Liver (tissue), 9 donors: ENCODE results near the gene AEBP2. TPM values are rescaled to one million over a fixed set of nuclear protein-coding genes. Genes with fewer than 3 reads are reported as not detected.

Experiments
- DNase-seq: peaks from one replicate; pipeline ENCODE4 v3.0.0-alpha.2; 2017; ENCODE audit warnings: low spot score
- H3K27ac ChIP-seq, 2 donors: one replicate each; pipeline ENCODE4 v1.7.0; 2013; ENCODE audit warnings: inconsistent platforms in 2 of 2, low read length in 2 of 2, control low read depth in 1 of 2, low read depth in 1 of 2, mild to moderate bottlenecking in 1 of 2
- H3K27me3 ChIP-seq, 4 donors: one replicate each; pipeline versions ENCODE4 v1.6.1 to v1.7.0; 2013; ENCODE audit warnings: low read length in 3 of 4, inconsistent platforms in 1 of 4, mild to moderate bottlenecking in 1 of 4, moderate library complexity in 1 of 4; ENCODE audit not compliant: control insufficient read depth in 4 of 4, insufficient read depth in 4 of 4
- H3K36me3 ChIP-seq, 4 donors: one replicate each; pipeline versions ENCODE4 v1.6.1 to v1.7.0; 2013; ENCODE audit warnings: low read length in 3 of 4, mild to moderate bottlenecking in 3 of 4, low read depth in 1 of 4, moderate library complexity in 1 of 4; ENCODE audit not compliant: control insufficient read depth in 4 of 4, insufficient read depth in 3 of 4
- H3K4me1 ChIP-seq, 4 donors: one replicate each; pipeline versions ENCODE4 v1.6.1 to v1.7.0; 2013; ENCODE audit warnings: low read length in 3 of 4, mild to moderate bottlenecking in 3 of 4, moderate library complexity in 1 of 4; ENCODE audit not compliant: control insufficient read depth in 4 of 4, insufficient read depth in 4 of 4
- H3K4me3 ChIP-seq, 3 donors: one replicate each; pipeline versions ENCODE4 v1.6.1 to v1.7.0; 2013; ENCODE audit warnings: low read length in 3 of 3, control low read depth in 1 of 3, low read depth in 1 of 3, mild to moderate bottlenecking in 1 of 3
- H3K9ac ChIP-seq, 2 donors: one replicate each; pipeline ENCODE4 v1.7.0; 2013; ENCODE audit warnings: low read length in 2 of 2, mild to moderate bottlenecking in 2 of 2, moderate library complexity in 2 of 2, control low read depth in 1 of 2, low read depth in 1 of 2
- H3K9me3 ChIP-seq, 4 donors: one replicate each; pipeline versions ENCODE4 v1.6.1 to v1.7.0; 2013; ENCODE audit warnings: low read length in 3 of 4; ENCODE audit not compliant: control insufficient read depth in 4 of 4
- EGR1 ChIP-seq, 2 donors: IDR thresholded peaks; 2 replicates each; pipeline ENCODE4 v1.6.1; 2016 to 2018; ENCODE audit warnings: antibody characterized with exemption in 2 of 2, low read depth in 2 of 2
- FOXA1 ChIP-seq: IDR thresholded peaks from 2 replicates; pipeline ENCODE4 v1.6.1; 2016; ENCODE audit warnings: antibody characterized with exemption
- FOXA2 ChIP-seq: IDR thresholded peaks from 2 replicates; pipeline ENCODE4 v1.6.1; 2016; ENCODE audit warnings: antibody characterized with exemption
- GABPA ChIP-seq, 2 donors: IDR thresholded peaks in 1 of 2; conservative IDR thresholded peaks in 1 of 2; 2 replicates each; pipeline ENCODE4 v1.6.1; 2016; ENCODE audit warnings: antibody characterized with exemption in 2 of 2, mild to moderate bottlenecking in 1 of 2, moderate library complexity in 1 of 2
- HNF4A ChIP-seq, 2 donors: conservative IDR thresholded peaks; 2 replicates each; pipeline ENCODE4 v1.6.1; 2016; ENCODE audit warnings: antibody characterized with exemption in 2 of 2, mild to moderate bottlenecking in 2 of 2
- HNF4G ChIP-seq: IDR thresholded peaks from 2 replicates; pipeline ENCODE4 v1.6.1; 2016; ENCODE audit warnings: antibody characterized with exemption
- JUND ChIP-seq, 2 donors: IDR thresholded peaks; 2 replicates each; pipeline ENCODE4 v1.6.1; 2016; ENCODE audit warnings: antibody characterized with exemption in 2 of 2
- NR2F2 ChIP-seq: IDR thresholded peaks from 2 replicates; pipeline ENCODE4 v1.6.1; 2016; ENCODE audit warnings: antibody characterized with exemption
- RAD21 ChIP-seq, 2 donors: IDR thresholded peaks; 2 replicates each; pipeline ENCODE4 v1.6.1; 2016; ENCODE audit warnings: antibody characterized with exemption in 2 of 2, mild to moderate bottlenecking in 2 of 2
- RXRA ChIP-seq, 2 donors: IDR thresholded peaks; 2 replicates each; pipeline ENCODE4 v1.6.1; 2017 to 2018; ENCODE audit warnings: antibody characterized with exemption in 2 of 2, mild to moderate bottlenecking in 1 of 2
- SP1 ChIP-seq: IDR thresholded peaks from 2 replicates; pipeline ENCODE4 v1.6.1; 2018; ENCODE audit warnings: antibody characterized with exemption, mild to moderate bottlenecking
- TAF1 ChIP-seq: conservative IDR thresholded peaks from 2 replicates; pipeline ENCODE4 v1.6.1; 2016; ENCODE audit warnings: antibody characterized with exemption, mild to moderate bottlenecking
- YY1 ChIP-seq: IDR thresholded peaks from 2 replicates; pipeline ENCODE4 v1.6.1; 2016; ENCODE audit warnings: antibody characterized with exemption, mild to moderate bottlenecking
- WGBS: extraction: QIAGEN DNeasy Blood & Tissue Kit; methylation state at CpG from one replicate; pipeline ENCODE4 v1.1.7; 2013; 5-methylcytosine and 5-hydroxymethylcytosine counted together
- polyA plus RNA-seq, 2 donors: library from polyadenylated mRNA; stranded (reverse) in 1 of 2; unstranded in 1 of 2; fragments of 200-250 nt in 1 of 2; fragments of >200 nt in 1 of 2; fragmentation: Nextera tagmentation in 1 of 2; extraction: Ambion mirVana in 1 of 2; gene quantifications; one replicate each; pipeline versions ENCODE4 v1.2.1 to v1.2.3, GENCODE V29; 2013 to 2015
- total RNA-seq, 2 donors: library from RNA; depleted of rRNA; stranded (reverse); fragments of >200 nt; gene quantifications; one replicate each; pipeline ENCODE4 v1.2.3, GENCODE V29; 2014
- TF ChIP-seq, protein P1 (sequence below): IDR thresholded peaks from 2 replicates; pipeline ENCODE4 v1.6.1; 2016; ENCODE audit warnings: antibody characterized with exemption, mild to moderate bottlenecking
- TF ChIP-seq, protein P2 (sequence below): IDR thresholded peaks from 2 replicates; pipeline ENCODE4 v1.6.1; 2016; ENCODE audit warnings: antibody characterized with exemption
- TF ChIP-seq, protein P3 (sequence below): IDR thresholded peaks from 2 replicates; pipeline ENCODE4 v1.6.1; 2016; ENCODE audit warnings: antibody characterized with exemption
- TF ChIP-seq, protein P4 (sequence below): IDR thresholded peaks from 2 replicates; pipeline ENCODE4 v1.6.1; 2016; ENCODE audit warnings: antibody characterized with exemption
- donor health status: healthy.
- donor health status: healthy.
- donor health status: healthy.
- donor health status: healthy.
- donor health status: healthy.

Gene AEBP2
- total and polyA plus RNA-seq, 4 donors: 4.6 to 18.8 (median 8.9) TPM

DNA sequence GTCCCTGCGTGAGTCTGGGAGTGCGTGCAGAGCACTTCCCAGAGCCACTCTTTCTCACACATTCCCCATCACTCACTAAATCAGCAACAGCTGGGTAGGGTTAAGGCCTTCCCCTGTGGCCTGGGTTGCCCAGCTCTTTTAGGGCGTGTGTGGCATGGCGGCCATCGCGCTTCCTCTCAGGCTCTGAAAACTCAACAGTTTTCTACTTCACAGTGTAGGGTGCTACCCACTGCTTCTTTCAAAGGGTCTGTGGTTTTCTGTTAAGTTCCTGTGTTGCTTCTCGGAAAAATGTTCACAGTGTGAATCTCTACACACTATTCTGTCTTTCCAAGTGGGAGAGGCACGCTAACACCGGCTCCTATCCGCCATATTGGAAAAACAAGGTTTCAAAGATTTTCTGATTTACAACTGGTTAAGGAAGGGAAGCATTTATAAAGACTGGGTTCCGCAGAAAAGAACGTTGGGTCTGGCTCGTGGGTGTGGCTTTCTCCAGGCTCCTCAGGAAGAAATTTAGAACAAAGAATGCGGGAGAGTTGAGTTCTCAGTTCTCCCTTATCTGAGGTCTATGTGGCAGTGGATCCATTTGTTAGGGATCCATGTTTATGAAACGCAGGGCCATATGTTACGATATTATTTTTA lies 34.9 kb upstream of the AEBP2 start:
- no peaks in the 10 kb centered on the region for H3K27me3 ChIP-seq
- no peaks in the 10 kb centered on the region for H3K36me3 ChIP-seq
- no peaks in the 10 kb centered on the region for H3K4me1 ChIP-seq
- peaks cover 0 to 1% (median 0%) of the 10 kb centered on the region in 4 donors for H3K9me3 ChIP-seq
- H3K4me3 ChIP-seq: no peak overlapping the region
- 92% methylated on average over 16 of the region's 16 CpGs for WGBS
- TF ChIP-seq GABPA (IDR thresholded peaks at IDR 0.05 in 1 of 2, conservative IDR thresholded peaks at IDR 0.05 in 1 of 2) (no peak), YY1 (no peak), FOXA1 (no peak)
- no peak for DNase-seq
- H3K27ac ChIP-seq: no peak overlapping the region
- no peak overlapping the region for H3K9ac ChIP-seq

DNA sequence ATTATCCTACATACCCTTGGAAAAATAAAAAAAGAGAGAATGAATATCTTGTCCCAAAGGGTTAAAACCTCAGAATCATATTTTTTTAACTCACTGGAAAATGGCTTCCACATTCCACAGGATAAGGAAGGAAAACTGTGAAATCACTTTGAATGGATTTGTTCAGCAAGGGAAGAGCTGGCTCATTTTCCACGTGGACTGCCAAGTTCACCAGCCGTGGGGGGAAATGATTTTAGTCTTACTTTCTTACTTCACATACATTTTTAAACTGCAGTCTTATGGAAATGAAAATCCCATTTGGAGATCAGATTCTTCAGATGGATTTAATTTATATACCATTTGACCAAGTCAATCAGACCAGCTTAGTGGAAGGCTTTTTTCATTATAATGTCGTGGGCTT lies 29.9 kb upstream of the AEBP2 start:
- no peak for DNase-seq
- H3K27ac ChIP-seq: no peak overlapping the region
- 33% methylated on average over 3 of the region's 3 CpGs for WGBS
- no peaks in the 10 kb centered on the region for H3K36me3 ChIP-seq
- no peaks in the 10 kb centered on the region for H3K27me3 ChIP-seq
- no peaks in the 10 kb centered on the region for H3K4me1 ChIP-seq
- H3K9me3 ChIP-seq: no peaks in the 10 kb centered on the region
- H3K9ac ChIP-seq: no peak overlapping the region
- TF ChIP-seq HNF4G (no peak), SP1 (no peak), EGR1 (IDR thresholded peaks at IDR 0.05; ENCODE audit: low read depth in 2 of 2) (no peak), HNF4A (conservative IDR thresholded peaks at IDR 0.05) (no peak), RXRA (IDR thresholded peaks at IDR 0.05) (no peak), RAD21 (IDR thresholded peaks at IDR 0.05) (no peak), NR2F2 (no peak), TAF1 (no peak), JUND (IDR thresholded peaks at IDR 0.05) (no peak), FOXA1 (no peak), GABPA (IDR thresholded peaks at IDR 0.05 in 1 of 2, conservative IDR thresholded peaks at IDR 0.05 in 1 of 2) (no peak), FOXA2 (no peak)
- TF ChIP-seq, protein P1, sequence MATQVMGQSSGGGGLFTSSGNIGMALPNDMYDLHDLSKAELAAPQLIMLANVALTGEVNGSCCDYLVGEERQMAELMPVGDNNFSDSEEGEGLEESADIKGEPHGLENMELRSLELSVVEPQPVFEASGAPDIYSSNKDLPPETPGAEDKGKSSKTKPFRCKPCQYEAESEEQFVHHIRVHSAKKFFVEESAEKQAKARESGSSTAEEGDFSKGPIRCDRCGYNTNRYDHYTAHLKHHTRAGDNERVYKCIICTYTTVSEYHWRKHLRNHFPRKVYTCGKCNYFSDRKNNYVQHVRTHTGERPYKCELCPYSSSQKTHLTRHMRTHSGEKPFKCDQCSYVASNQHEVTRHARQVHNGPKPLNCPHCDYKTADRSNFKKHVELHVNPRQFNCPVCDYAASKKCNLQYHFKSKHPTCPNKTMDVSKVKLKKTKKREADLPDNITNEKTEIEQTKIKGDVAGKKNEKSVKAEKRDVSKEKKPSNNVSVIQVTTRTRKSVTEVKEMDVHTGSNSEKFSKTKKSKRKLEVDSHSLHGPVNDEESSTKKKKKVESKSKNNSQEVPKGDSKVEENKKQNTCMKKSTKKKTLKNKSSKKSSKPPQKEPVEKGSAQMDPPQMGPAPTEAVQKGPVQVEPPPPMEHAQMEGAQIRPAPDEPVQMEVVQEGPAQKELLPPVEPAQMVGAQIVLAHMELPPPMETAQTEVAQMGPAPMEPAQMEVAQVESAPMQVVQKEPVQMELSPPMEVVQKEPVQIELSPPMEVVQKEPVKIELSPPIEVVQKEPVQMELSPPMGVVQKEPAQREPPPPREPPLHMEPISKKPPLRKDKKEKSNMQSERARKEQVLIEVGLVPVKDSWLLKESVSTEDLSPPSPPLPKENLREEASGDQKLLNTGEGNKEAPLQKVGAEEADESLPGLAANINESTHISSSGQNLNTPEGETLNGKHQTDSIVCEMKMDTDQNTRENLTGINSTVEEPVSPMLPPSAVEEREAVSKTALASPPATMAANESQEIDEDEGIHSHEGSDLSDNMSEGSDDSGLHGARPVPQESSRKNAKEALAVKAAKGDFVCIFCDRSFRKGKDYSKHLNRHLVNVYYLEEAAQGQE: no peak
- TF ChIP-seq, protein P2, sequence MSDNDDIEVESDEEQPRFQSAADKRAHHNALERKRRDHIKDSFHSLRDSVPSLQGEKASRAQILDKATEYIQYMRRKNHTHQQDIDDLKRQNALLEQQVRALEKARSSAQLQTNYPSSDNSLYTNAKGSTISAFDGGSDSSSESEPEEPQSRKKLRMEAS: no peak
- TF ChIP-seq, protein P3, sequence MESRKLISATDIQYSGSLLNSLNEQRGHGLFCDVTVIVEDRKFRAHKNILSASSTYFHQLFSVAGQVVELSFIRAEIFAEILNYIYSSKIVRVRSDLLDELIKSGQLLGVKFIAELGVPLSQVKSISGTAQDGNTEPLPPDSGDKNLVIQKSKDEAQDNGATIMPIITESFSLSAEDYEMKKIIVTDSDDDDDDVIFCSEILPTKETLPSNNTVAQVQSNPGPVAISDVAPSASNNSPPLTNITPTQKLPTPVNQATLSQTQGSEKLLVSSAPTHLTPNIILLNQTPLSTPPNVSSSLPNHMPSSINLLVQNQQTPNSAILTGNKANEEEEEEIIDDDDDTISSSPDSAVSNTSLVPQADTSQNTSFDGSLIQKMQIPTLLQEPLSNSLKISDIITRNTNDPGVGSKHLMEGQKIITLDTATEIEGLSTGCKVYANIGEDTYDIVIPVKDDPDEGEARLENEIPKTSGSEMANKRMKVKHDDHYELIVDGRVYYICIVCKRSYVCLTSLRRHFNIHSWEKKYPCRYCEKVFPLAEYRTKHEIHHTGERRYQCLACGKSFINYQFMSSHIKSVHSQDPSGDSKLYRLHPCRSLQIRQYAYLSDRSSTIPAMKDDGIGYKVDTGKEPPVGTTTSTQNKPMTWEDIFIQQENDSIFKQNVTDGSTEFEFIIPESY: no peak
- TF ChIP-seq, protein P4, sequence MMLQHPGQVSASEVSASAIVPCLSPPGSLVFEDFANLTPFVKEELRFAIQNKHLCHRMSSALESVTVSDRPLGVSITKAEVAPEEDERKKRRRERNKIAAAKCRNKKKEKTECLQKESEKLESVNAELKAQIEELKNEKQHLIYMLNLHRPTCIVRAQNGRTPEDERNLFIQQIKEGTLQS: no peak
- no peak overlapping the region for H3K4me3 ChIP-seq
